ENCODE data around the gene ACSF3.

GRCh38 chr16:89110641-89111040, 17.0 kb downstream of the ACSF3 start:
- no peak for TF ChIP-seq EZH2 (IDR thresholded peaks at IDR 0.05; ENCODE audit: borderline replicate concordance)
- no peak for TF ChIP-seq CTCF (IDR thresholded peaks at IDR 0.05; ENCODE audit: poor library complexity)
- no peak for TF ChIP-seq EZH2phosphoT487 (IDR thresholded peaks at IDR 0.05; ENCODE audit: low read depth, severe bottlenecking, unreplicated experiment)

Measured in hepatocyte (in vitro differentiated cells).